HepG2 (cell line): ENCODE data around the gene HK2. TPM values are rescaled to one million over a fixed set of nuclear protein-coding genes. Genes with fewer than 3 reads are reported as not detected.
A peak's percentile ranks its signal among the peaks of the same experiment; 100 is the strongest.

Source experiments
- FOXA1 ChIP-seq, 2 experiments: fragments of 450-650 bp in 1 of 2; sonication (generic) in 1 of 2; formaldehyde crosslinking in 1 of 2; IDR thresholded peaks; 2 replicates each; pipeline versions ENCODE4 v1.4.0 to v1.6.1; 2016 to 2020; ENCODE audit warnings: missing genetic modification reagents in 1 of 2
- HMG20A ChIP-seq: IDR thresholded peaks from 2 replicates; pipeline ENCODE4 v1.6.1; 2016; ENCODE audit warnings: borderline replicate concordance
- NCOA2 ChIP-seq: sonication (generic); formaldehyde crosslinking; IDR thresholded peaks from 2 replicates; pipeline ENCODE4 v1.8.0; 2022; ENCODE audit warnings: inconsistent platforms
- PAXIP1 ChIP-seq: sonication (generic); formaldehyde crosslinking; conservative IDR thresholded peaks from 2 replicates; pipeline ENCODE4 v1.4.0; 2020; ENCODE audit warnings: mild to moderate bottlenecking, missing genetic modification reagents, moderate library complexity
- RARA ChIP-seq: IDR thresholded peaks from 2 replicates; pipeline ENCODE4 v1.6.1; 2016; ENCODE audit warnings: missing genetic modification reagents, missing compliant biosample characterization
- RBFOX2 ChIP-seq: fragments of 200-400 bp; formaldehyde crosslinking; IDR thresholded peaks from 2 replicates; pipeline ENCODE4 v1.6.1; 2017; ENCODE audit warnings: low read depth, mild to moderate bottlenecking, low read length
- RCOR2 ChIP-seq: IDR thresholded peaks from 2 replicates; pipeline ENCODE4 v1.6.1; 2016; ENCODE audit warnings: missing biosample characterization, missing genetic modification reagents
- SP5 ChIP-seq: IDR thresholded peaks from 2 replicates; pipeline ENCODE4 v1.6.1; 2016; ENCODE audit warnings: low read depth, borderline replicate concordance
- ZBTB26 ChIP-seq: IDR thresholded peaks from 2 replicates; pipeline ENCODE4 v1.6.1; 2016; ENCODE audit warnings: missing compliant biosample characterization, missing genetic modification reagents, borderline replicate concordance
- ZKSCAN5 ChIP-seq: sonication (generic); formaldehyde crosslinking; IDR thresholded peaks from 2 replicates; pipeline ENCODE4 v1.5.1; 2020; ENCODE audit warnings: mild to moderate bottlenecking, missing genetic modification reagents
- ZNF329 ChIP-seq: sonication (generic); formaldehyde crosslinking; IDR thresholded peaks from 2 replicates; pipeline ENCODE4 v1.9.0; 2021; ENCODE audit warnings: low read depth, mild to moderate bottlenecking, missing genetic modification reagents
- ZSCAN12 ChIP-seq: sonication (generic); formaldehyde crosslinking; IDR thresholded peaks from 2 replicates; pipeline ENCODE4 v1.9.0; 2021; ENCODE audit warnings: mild to moderate bottlenecking, missing genetic modification reagents
- ZSCAN31 ChIP-seq: sonication (generic); formaldehyde crosslinking; IDR thresholded peaks from 2 replicates; pipeline ENCODE4 v1.5.0; 2020; ENCODE audit warnings: low read depth, mild to moderate bottlenecking, missing genetic modification reagents
- polyA plus RNA-seq, 8 experiments: library from polyadenylated mRNA; depleted of rRNA in 3 of 8; stranded (reverse) in 7 of 8; unstranded in 1 of 8; fragments of >200 nt; fragmentation: Illumina TruSeq in 4 of 8; extraction: Trizol in 4 of 8; gene quantifications; 2 replicates each; pipeline versions ENCODE4 v1.2.1 to v1.2.3, GENCODE V29; 2011 to 2016; ENCODE audit warnings: low read depth in 4 of 8, missing spikeins in 1 of 8, mixed read lengths in 1 of 8; ENCODE audit not compliant: insufficient read depth in 1 of 8
- total RNA-seq, 5 experiments: library from RNA; depleted of rRNA; stranded (reverse); fragments of >200 nt; fragmentation: Illumina TruSeq; extraction: Trizol; gene quantifications; 2 replicates each; pipeline ENCODE4 v1.2.3, GENCODE V29; 2016; ENCODE audit warnings: low read depth in 1 of 5
- TF ChIP-seq, protein P1 (sequence below): sonication (generic); formaldehyde crosslinking; IDR thresholded peaks from 2 replicates; pipeline ENCODE4 v1.4.0; 2020; ENCODE audit warnings: missing genetic modification reagents, low read depth, mild to moderate bottlenecking, borderline replicate concordance
- TF ChIP-seq, protein P2 (sequence below): sonication (generic); formaldehyde crosslinking; IDR thresholded peaks from 2 replicates; pipeline ENCODE4 v1.4.0; 2020; ENCODE audit warnings: missing genetic modification reagents, borderline replicate concordance

Gene HK2
- total and polyA plus RNA-seq, 2 of the 13 experiments (the other 11 are each of a cell fraction or from before 2014, with no cell fraction given): 13.2 to 101 TPM

GRCh38 chr2:74902281-74902860, 68.4 kb downstream of the HK2 start (continued):
- TF ChIP-seq PAXIP1 (CRISPR knock-in tag) (0 out of 2 replicates have a peak, but pooled peaks have one; percentile 23), RCOR2 (CRISPR knock-in tag) (peak; percentile 57; the same call in 1 of the 2 replicates), NCOA2 (CRISPR knock-in tag) (0 out of 2 replicates have a peak, but pooled peaks have one; percentile 24), ZNF329 (CRISPR knock-in tag) (no peak), RBFOX2 (no peak), ZBTB26 (CRISPR knock-in tag) (no peak), ZSCAN31 (no peak), RARA (peak; percentile 39; the same call in 1 of the 2 replicates), FOXA1 (IDR thresholded peaks at IDR 0.05) (0 out of 2 replicates have a peak, but pooled peaks have one; percentile 40), FOXA1 (CRISPR knock-in tag; IDR thresholded peaks at IDR 0.05) (peak; percentile 65), ZSCAN12 (CRISPR knock-in tag) (no peak), HMG20A (CRISPR knock-in tag) (peak; percentile 63; the same call in 1 of the 2 replicates), SP5 (CRISPR knock-in tag) (0 out of 2 replicates have a peak, but pooled peaks have one; percentile 26), ZKSCAN5 (CRISPR knock-in tag) (0 out of 2 replicates have a peak, but pooled peaks have one; percentile 39)
- TF ChIP-seq, protein P1, sequence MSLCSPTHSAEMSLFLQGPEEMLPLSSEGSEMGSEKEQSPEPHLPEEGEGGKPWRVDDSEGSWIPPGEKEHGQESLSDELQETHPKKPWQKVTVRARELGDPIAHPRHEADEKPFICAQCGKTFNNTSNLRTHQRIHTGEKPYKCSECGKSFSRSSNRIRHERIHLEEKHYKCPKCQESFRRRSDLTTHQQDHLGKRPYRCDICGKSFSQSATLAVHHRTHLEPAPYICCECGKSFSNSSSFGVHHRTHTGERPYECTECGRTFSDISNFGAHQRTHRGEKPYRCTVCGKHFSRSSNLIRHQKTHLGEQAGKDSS: no peak
- TF ChIP-seq, protein P2, sequence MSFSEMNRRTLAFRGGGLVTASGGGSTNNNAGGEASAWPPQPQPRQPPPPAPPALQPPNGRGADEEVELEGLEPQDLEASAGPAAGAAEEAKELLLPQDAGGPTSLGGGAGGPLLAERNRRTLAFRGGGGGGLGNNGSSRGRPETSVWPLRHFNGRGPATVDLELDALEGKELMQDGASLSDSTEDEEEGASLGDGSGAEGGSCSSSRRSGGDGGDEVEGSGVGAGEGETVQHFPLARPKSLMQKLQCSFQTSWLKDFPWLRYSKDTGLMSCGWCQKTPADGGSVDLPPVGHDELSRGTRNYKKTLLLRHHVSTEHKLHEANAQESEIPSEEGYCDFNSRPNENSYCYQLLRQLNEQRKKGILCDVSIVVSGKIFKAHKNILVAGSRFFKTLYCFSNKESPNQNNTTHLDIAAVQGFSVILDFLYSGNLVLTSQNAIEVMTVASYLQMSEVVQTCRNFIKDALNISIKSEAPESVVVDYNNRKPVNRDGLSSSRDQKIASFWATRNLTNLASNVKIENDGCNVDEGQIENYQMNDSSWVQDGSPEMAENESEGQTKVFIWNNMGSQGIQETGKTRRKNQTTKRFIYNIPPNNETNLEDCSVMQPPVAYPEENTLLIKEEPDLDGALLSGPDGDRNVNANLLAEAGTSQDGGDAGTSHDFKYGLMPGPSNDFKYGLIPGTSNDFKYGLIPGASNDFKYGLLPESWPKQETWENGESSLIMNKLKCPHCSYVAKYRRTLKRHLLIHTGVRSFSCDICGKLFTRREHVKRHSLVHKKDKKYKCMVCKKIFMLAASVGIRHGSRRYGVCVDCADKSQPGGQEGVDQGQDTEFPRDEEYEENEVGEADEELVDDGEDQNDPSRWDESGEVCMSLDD (CRISPR knock-in tag): 0 out of 2 replicates have a peak, but pooled peaks have one; percentile 30
